ENCODE data around the gene CHAD.
A peak's percentile ranks its signal among the peaks of the same experiment; 100 is the strongest.

CHAD gene, protein sequence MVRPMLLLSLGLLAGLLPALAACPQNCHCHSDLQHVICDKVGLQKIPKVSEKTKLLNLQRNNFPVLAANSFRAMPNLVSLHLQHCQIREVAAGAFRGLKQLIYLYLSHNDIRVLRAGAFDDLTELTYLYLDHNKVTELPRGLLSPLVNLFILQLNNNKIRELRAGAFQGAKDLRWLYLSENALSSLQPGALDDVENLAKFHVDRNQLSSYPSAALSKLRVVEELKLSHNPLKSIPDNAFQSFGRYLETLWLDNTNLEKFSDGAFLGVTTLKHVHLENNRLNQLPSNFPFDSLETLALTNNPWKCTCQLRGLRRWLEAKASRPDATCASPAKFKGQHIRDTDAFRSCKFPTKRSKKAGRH

DNA sequence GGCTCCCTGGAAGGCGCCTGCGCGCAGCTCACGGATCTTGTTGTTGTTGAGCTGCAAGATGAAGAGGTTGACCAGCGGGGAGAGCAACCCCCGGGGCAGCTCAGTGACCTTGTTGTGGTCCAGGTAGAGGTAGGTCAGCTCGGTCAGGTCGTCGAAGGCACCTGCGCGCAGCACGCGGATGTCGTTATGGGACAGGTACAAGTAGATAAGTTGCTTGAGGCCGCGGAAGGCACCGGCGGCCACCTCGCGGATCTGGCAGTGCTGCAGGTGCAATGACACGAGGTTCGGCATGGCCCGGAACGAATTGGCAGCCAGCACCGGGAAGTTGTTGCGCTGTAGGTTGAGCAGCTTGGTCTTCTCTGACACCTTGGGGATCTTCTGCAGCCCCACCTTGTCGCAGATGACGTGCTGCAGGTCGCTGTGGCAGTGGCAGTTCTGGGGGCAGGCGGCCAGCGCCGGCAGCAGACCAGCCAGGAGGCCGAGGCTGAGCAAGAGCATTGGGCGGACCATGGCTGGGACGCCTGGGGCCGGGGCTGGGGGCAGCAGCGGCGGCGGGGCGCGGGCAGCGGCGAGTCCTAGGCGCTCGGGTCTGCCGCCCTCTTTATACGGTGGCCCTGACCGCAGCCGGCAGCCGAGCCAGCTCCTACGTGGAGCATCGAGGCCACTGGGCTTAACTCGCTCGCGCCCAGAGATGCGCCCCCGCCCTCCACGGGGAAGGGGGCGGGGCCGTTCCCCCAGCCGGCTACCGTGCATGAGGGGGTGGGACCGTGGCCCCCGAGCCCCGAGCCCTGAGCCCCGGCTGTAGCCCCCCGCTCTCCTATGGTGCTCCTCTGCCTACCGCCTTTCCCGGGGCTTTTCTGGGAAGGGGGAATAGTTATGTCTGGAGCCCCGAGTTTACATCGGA lies at the start of gene CHAD:
Gene CHAD, minus strand, starts transcription at position 577 of the 904 bp plus-strand sequence. Its CDS starts 67 bp downstream, at position 510.
- peak within 1 kb of the TSS; percentile 38 for H3K4me3 ChIP-seq (ENCODE audit: low read depth, low read length)
- TF ChIP-seq, protein P1, sequence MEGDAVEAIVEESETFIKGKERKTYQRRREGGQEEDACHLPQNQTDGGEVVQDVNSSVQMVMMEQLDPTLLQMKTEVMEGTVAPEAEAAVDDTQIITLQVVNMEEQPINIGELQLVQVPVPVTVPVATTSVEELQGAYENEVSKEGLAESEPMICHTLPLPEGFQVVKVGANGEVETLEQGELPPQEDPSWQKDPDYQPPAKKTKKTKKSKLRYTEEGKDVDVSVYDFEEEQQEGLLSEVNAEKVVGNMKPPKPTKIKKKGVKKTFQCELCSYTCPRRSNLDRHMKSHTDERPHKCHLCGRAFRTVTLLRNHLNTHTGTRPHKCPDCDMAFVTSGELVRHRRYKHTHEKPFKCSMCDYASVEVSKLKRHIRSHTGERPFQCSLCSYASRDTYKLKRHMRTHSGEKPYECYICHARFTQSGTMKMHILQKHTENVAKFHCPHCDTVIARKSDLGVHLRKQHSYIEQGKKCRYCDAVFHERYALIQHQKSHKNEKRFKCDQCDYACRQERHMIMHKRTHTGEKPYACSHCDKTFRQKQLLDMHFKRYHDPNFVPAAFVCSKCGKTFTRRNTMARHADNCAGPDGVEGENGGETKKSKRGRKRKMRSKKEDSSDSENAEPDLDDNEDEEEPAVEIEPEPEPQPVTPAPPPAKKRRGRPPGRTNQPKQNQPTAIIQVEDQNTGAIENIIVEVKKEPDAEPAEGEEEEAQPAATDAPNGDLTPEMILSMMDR (IDR thresholded peaks at IDR 0.05; ENCODE audit: low read depth, low read length, missing control alignments), result no peak
- in situ Hi-C loops (cut with HindIII; ENCODE audit: low sequenced_read_pairs), result no loop called here
- no peak for DNase-seq (ENCODE audit: low read depth)

DNA sequence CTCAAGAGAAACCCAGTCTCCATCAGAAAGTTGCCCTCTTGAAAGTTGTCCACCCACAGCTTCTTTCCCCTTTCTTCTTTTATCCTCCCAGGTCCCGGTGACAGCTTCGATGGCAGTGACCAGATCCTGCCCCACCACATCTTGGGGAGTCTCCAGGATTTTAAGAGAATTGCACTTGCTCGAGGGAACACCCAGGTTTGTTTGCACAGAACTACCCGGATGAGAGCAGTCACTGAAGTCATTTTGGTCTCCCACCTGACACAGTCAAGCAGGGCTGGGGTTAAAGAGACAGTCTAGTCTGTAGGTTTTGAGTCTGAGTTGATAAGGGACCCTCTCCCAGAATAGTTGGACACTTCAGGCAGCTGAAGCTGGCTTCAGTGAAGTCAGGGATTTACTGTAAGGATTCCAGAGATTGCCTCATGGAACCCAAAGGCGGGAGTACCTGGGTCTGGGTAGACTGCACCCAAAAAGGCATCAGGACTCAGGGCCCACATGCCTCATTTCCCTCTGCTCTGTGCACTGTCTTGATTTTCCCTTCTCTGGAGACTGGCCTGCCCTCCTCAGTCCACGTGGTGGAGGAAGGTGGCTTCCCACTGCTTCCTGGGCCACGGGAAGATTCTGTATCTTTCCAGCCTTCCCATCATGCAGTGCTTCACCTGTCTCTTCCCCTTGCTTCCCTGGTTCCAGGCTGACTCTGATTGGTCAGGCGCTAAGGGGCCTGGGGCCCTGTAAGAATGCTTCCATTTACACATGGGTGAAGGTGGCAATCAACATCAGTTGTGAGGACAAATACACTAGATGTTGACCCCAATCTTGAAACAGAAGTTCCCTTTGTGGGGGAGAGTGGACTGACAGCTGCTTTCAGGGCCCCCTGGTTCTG lies 49.1 kb upstream of the CHAD start:
- H3K4me3 ChIP-seq (ENCODE audit: low read depth, low read length), result no peak overlapping the region

DNA sequence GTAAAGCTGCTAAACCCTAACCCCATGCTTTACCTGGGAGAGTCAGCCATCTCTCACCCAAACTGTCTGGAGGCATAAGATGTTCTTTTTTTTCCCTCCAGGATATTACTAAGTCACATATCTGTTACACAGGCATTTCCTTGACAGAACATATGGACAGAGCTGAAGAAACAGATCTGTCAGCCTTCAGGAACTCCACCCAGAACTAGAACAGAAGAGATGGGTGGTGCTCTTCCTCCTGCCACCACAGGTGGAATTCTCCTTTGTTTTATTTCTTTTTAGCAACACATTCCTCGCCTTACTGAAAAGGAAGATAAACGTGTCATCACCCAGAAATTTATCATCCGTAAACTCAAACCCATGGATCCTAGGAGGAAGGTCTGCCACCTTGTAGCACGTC lies 48.3 kb upstream of the CHAD start:
- TF ChIP-seq, protein P1 (IDR thresholded peaks at IDR 0.05; ENCODE audit: low read depth, low read length, missing control alignments), result no peak
- DNase-seq (ENCODE audit: low read depth), result no peak
- no peak overlapping the region for H3K4me3 ChIP-seq (ENCODE audit: low read depth, low read length)
- in situ Hi-C loops (cut with HindIII; ENCODE audit: low sequenced_read_pairs), result no loop called here

More for the DNA sequence above, 49.1 kb upstream of the CHAD start:
- TF ChIP-seq, protein P1 (IDR thresholded peaks at IDR 0.05; ENCODE audit: low read depth, low read length, missing control alignments), result no peak
- in situ Hi-C loops (cut with HindIII; ENCODE audit: low sequenced_read_pairs), result no loop called here
- DNase-seq (ENCODE audit: low read depth), result no peak

DNA sequence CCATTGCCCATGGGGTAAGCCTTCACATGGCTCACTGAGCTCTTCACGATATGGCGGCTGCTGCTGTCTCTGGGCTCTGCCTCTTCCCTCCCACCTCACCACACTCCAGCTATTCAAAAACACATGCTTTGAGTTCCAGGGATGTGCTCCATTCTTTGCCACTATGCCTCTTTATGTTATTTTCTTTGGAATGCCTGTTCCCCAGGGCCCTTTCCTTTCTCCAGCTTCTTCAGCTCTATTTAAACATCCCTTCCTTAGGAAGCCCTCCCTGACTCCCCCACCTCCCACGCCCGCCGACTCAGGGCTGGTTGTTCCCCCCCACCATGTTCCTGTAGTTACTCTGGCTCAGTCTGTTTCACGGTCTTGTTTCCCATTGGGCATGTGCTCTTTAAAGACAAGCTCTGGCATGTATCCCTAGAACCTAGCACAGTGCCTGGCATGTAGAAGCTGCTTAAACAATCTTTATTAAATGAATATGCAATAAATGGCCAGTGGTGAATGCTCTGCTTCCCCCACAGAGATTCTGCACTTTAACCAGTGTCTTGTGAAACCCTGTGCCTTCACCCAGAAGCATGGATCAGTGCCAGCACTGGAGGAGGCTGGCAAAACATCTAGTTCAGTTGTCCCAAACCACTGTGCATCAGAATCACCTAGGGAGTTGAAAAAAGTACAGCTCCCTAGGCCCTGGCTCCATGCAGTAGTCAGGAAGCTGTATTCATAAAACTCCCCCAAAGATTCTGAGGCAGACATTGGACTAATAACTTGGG lies 46.4 kb upstream of the CHAD start:
- TF ChIP-seq, protein P1 (IDR thresholded peaks at IDR 0.05; ENCODE audit: low read depth, low read length, missing control alignments), result no peak
- in situ Hi-C loops (cut with HindIII; ENCODE audit: low sequenced_read_pairs), result no loop called here
- no peak for DNase-seq (ENCODE audit: low read depth)
- H3K4me3 ChIP-seq (ENCODE audit: low read depth, low read length), result no peak overlapping the region

DNA sequence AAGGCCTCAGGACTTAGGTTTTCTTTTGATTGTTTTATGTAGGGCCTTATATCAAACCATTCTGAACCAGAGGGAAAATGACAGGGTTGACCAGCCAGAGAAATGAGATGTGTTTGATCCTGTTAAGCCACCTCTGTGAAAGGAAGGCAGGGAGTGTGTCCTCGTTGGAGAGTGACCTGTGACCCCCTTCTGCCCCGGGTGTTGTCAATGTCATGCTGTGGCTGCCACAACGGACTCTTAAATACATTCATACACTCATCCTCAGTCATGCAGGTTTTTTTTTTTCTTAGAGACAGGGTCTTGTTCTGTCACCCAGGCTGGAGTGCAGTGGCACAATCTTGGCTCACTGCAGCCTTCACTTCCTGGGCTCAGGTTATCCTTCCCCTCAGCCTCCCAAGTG lies 45.7 kb upstream of the CHAD start:
- DNase-seq (ENCODE audit: low read depth), result no peak
- TF ChIP-seq, protein P1 (IDR thresholded peaks at IDR 0.05; ENCODE audit: low read depth, low read length, missing control alignments), result no peak
- in situ Hi-C loops (cut with HindIII; ENCODE audit: low sequenced_read_pairs), result no loop called here

More for the DNA sequence above, 45.7 kb upstream of the CHAD start:
- H3K4me3 ChIP-seq (ENCODE audit: low read depth, low read length), result no peak overlapping the region
